LNCAP (cell line): ENCODE data around the gene ATXN7.

Experiments
- TF ChIP-seq, protein P1 (sequence below): fragments of 450-650 bp; IDR thresholded peaks from 2 replicates; pipeline ENCODE4 v1.5.1; 2017; ENCODE audit warnings: mild to moderate bottlenecking

Gene ATXN7

GRCh38 chr3:63920001-63920400 is 56.3 kb downstream of the ATXN7 start:
- TF ChIP-seq, protein P1, sequence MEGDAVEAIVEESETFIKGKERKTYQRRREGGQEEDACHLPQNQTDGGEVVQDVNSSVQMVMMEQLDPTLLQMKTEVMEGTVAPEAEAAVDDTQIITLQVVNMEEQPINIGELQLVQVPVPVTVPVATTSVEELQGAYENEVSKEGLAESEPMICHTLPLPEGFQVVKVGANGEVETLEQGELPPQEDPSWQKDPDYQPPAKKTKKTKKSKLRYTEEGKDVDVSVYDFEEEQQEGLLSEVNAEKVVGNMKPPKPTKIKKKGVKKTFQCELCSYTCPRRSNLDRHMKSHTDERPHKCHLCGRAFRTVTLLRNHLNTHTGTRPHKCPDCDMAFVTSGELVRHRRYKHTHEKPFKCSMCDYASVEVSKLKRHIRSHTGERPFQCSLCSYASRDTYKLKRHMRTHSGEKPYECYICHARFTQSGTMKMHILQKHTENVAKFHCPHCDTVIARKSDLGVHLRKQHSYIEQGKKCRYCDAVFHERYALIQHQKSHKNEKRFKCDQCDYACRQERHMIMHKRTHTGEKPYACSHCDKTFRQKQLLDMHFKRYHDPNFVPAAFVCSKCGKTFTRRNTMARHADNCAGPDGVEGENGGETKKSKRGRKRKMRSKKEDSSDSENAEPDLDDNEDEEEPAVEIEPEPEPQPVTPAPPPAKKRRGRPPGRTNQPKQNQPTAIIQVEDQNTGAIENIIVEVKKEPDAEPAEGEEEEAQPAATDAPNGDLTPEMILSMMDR: no peak

- TF ChIP-seq, protein P1: no peak
Measured at GRCh38 chr3:63921741-63922482, 58.2 kb downstream of the ATXN7 start.

- TF ChIP-seq, protein P1: no peak
Measured at GRCh38 chr3:63922491-63923199, 59.0 kb downstream of the ATXN7 start.

DNA sequence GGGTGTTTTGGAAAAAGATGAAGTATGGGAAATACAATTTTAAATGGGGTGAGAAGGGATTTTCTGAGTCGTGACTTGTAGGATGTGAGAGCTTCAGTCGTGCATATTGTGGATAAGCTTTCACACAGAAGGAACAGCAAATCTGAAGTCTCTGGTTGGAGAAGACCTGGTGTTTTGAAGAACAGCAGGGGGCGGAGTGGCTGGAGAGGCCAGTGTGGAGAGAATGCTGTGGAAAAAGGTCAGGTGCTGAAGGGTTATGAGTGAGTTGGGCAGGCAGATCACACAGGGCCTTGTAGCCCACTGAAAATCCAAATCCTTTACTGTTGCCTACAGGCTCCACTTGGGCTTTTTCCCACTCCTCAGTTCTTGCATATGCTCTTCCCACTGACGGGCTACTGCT is 62.6 kb downstream of the ATXN7 start:
- TF ChIP-seq, protein P1: no peak

- TF ChIP-seq, protein P1: no peak
Measured at GRCh38 chr3:63927422-63928280, 64.0 kb downstream of the ATXN7 start.

DNA sequence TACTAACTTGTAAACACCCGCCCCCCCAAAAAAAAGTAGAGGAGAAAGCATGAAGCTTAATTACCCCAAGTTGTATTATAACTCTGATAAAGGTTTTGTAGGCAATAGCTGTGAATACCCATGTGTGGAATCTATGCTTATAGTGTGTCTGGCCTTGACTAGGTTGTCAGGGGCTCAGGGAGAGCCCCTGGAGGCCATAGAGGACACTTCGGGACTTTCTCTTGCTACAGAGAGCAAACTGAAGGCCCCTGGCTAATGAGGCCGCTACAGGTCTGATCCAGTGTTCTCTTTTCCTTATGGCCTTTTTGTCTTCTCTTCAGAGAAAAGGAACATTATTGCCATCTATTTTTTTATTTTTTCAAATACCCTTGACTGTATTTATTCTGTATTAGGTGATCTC is 67.6 kb downstream of the ATXN7 start:
- TF ChIP-seq, protein P1: no peak

GRCh38 chr3:63932509-63933212 is 69.0 kb downstream of the ATXN7 start:
- TF ChIP-seq, protein P1: no peak
